Lower leg skin (tissue), 4 donors: ENCODE results near the gene PTPRN2. TPM values are rescaled to one million over a fixed set of nuclear protein-coding genes. Genes with fewer than 3 reads are reported as not detected.

ENCODE experiments used
- DNase-seq, 2 donors: peaks; one replicate each; pipeline ENCODE4 v3.0.0-alpha.2; 2019; ENCODE audit warnings: low spot score in 2 of 2
- H3K4me3 ChIP-seq: fragments of 200-600 bp; sonication (generic); 2 replicates; pipeline ENCODE4 v1.5.1; 2017; ENCODE audit warnings: mild to moderate bottlenecking, low read depth; ENCODE audit not compliant: poor library complexity, severe bottlenecking
- POLR2A ChIP-seq, 2 donors: fragments of 450-650 bp; IDR thresholded peaks; one replicate each; pipeline ENCODE4 v1.6.1; 2016 to 2017; ENCODE audit warnings: antibody characterized with exemption in 2 of 2, mild to moderate bottlenecking in 1 of 2, moderate library complexity in 1 of 2
- WGBS, 2 donors: methylation state at CpG; one replicate each; pipeline ENCODE4 v1.1.5; 2018; 5-methylcytosine and 5-hydroxymethylcytosine counted together
- intact Hi-C: fragments of 100-400 bp; cut with DNase I; formaldehyde crosslinking; loops from one replicate; pipeline ENCODE4 v1.15.0; 2023; ENCODE audit warnings: low total_unique reads
- total RNA-seq, 4 donors: library from RNA; depleted of rRNA; stranded (reverse); fragments of >200 nt; gene quantifications; one replicate each; pipeline ENCODE4 v1.1.0, GENCODE V29; 2016
- TF ChIP-seq, protein P1 (sequence below), 3 donors: fragments of 450-650 bp; IDR thresholded peaks; one replicate each; pipeline ENCODE4 v1.5.1; 2016; ENCODE audit warnings: antibody characterized with exemption in 3 of 3, mild to moderate bottlenecking in 3 of 3, moderate library complexity in 2 of 3

PTPRN2 gene
- total RNA-seq, 4 donors from 2014 or later = 0.11 to 1.6 (median 0.92) TPM

- 93 to 97% methylated on average over 11 to 15 of the region's 15 CpGs for WGBS, 2 donors
- no peak for DNase-seq
- TF ChIP-seq POLR2A (IDR thresholded peaks at IDR 0.05) = no peak
- TF ChIP-seq, protein P1, sequence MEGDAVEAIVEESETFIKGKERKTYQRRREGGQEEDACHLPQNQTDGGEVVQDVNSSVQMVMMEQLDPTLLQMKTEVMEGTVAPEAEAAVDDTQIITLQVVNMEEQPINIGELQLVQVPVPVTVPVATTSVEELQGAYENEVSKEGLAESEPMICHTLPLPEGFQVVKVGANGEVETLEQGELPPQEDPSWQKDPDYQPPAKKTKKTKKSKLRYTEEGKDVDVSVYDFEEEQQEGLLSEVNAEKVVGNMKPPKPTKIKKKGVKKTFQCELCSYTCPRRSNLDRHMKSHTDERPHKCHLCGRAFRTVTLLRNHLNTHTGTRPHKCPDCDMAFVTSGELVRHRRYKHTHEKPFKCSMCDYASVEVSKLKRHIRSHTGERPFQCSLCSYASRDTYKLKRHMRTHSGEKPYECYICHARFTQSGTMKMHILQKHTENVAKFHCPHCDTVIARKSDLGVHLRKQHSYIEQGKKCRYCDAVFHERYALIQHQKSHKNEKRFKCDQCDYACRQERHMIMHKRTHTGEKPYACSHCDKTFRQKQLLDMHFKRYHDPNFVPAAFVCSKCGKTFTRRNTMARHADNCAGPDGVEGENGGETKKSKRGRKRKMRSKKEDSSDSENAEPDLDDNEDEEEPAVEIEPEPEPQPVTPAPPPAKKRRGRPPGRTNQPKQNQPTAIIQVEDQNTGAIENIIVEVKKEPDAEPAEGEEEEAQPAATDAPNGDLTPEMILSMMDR (IDR thresholded peaks at IDR 0.05) = no peak
- intact Hi-C loops = no loop called here
- no peak overlapping the region for H3K4me3 ChIP-seq
Observed at GRCh38 chr7:157867685-157868305, 719.8 kb downstream of the PTPRN2 start.

DNA sequence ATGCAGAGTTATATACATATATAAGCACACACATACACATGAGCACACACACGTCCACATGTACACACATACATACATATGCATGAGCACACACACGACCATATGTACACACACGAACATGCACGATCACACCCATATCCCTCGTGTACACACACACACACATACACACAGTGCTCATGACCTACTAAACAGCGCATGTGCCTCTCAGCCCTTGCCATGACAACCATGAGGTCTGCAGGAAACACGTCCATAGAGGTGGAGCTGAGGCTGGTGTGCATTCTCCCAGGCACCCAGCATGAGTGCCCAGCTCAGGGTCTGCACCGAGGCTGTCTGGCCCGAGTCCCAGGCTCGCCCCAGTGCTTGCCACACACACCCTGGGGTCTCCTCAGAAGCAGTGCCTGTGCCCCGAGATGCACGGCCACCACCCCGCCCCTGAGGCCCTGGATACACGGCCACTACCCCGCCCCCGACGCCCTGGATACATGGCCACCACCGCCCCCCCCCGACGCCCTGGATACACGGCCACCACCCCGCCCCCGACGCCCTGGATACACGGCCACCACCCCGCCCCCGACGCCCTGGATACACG is 721.2 kb downstream of the PTPRN2 start:
- DNase-seq = no peak
- 82 to 85% methylated on average over 10 to 25 of the region's 29 CpGs for WGBS, 2 donors
- no peak for TF ChIP-seq POLR2A (IDR thresholded peaks at IDR 0.05)
- TF ChIP-seq, protein P1 (IDR thresholded peaks at IDR 0.05) = no peak
- H3K4me3 ChIP-seq = no peak overlapping the region
- intact Hi-C loops = no loop called here

DNA sequence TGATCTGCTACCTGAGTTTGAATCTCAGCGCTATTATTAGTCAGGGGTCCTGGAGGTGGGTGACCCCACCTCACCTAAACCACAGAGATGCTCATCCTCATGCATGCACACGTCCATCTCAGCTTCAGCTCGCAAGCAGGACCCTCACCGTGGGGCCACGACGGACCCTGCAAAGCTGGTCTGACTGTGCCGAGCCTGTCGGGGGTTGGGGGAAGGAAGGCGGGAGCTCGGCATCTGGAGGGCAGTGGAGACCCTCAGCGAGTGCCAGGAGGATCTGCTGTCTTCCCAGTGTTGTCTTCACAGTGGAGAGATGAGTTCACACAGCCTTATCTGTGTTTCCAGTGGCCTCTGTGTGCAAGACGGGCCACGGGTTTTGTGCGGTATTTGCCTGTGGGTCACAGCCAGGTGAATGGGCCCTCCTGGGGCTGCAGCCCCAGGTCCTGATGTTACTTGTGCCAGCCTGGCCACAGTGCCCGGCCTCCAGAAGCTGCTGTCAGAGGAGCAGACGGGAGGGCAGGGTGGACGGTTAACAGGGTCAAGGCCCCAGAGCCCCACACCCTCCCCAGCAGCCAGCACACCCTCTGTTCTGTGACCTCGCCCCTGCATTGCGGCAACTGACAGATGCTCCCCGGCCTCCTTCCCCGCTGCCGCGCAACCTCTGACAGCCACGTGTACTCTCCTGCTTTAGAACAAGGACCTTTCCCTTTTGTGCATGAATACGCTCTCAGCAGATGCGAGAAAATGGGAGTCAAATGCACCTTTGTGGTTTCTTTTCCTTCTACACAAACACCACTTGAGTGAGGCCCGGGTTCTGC is 722.1 kb downstream of the PTPRN2 start:
- intact Hi-C loops = no loop called here
- WGBS, 2 donors = 83 to 85% methylated on average over 24 to 27 of the region's 27 CpGs
- H3K4me3 ChIP-seq = no peak overlapping the region
- no peak for DNase-seq
- TF ChIP-seq POLR2A (IDR thresholded peaks at IDR 0.05) = no peak
- TF ChIP-seq, protein P1 (IDR thresholded peaks at IDR 0.05) = no peak

DNA sequence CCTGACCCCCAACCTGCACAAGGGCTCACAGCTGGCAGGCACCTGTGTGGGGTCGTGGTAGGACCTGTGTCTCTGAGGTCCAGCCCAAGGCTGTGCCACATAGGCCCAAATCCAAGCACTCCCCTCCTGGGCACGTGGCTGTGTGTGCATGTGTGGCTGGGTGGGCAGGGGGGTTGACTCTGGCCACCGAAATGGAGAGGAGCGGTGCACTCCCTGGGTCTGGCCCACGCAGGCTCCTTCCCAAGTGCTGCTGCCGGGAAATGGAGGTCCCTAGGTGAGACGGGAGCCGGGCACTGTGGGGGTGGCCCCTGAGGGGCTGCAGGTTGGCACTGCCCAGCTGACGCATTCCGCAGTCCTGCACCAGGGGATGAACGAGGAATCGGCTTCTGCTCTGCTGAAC is 722.7 kb downstream of the PTPRN2 start:
- intact Hi-C loops = no loop called here
- DNase-seq = no peak
- H3K4me3 ChIP-seq = no peak overlapping the region
- 85 to 86% methylated on average over 10 of the region's 12 CpGs for WGBS, 2 donors
- TF ChIP-seq POLR2A (IDR thresholded peaks at IDR 0.05) = no peak
- TF ChIP-seq, protein P1 (IDR thresholded peaks at IDR 0.05) = no peak

DNA sequence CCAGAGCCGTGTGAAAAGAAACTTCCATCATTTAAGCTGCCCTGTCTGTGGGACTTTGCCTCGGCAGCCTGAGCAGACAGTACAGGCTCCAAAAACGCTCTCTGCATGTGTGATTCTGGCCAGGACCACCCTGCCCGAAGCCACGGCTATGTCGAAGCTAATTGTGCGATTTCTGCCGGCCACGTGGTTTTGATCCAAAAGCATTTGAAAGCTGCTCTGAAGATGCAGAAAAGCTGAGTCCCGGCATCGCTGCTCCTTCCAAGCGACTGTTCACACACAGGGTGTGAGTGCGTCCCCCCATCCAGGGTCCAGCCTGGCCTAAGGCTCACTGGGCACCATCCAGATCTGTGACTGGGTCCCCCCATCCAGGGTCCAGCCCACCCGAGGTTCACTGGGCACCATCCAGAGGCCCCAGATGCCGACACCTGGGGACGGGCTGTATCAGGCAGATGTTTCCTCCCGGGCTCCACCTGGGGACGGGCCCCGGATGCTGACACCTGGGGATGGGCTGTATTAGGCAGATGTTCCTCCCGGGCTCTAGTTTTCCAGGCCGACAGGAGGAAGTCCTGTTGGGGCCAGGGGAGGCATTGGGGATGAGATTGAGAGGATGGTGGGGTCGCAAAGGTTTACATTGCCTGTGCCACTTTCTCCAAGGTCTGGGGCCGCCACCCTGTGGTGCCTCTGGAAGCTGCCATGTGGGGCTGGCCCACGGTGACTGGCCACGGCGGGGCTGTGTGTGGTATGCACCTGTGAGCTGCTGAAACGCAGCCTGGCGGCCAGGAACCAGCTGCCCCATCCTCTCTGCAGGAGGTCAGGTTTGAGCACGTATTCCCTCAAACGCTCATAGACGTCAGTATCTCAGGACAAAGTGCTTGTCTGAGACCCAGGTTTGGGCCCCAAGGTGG is 723.5 kb downstream of the PTPRN2 start:
- no peak for DNase-seq
- 69 to 74% methylated on average over 25 to 28 of the region's 31 CpGs for WGBS, 2 donors
- no peak overlapping the region for H3K4me3 ChIP-seq
- TF ChIP-seq, protein P1 (IDR thresholded peaks at IDR 0.05) = no peak
- TF ChIP-seq POLR2A (IDR thresholded peaks at IDR 0.05) = no peak
- intact Hi-C loops = no loop called here
